PFSK-1 (cell line): ENCODE results near the gene FUOM.

Experiments used
- POLR2AphosphoS5 ChIP-seq: IDR thresholded peaks from 2 replicates; pipeline ENCODE4 v1.6.1; 2012; ENCODE audit warnings: low read depth, mild to moderate bottlenecking, control low read depth, low read length, moderate library complexity
- TAF1 ChIP-seq: IDR thresholded peaks from 2 replicates; pipeline ENCODE4 v1.6.1; 2012; ENCODE audit warnings: low read length, control low read depth, borderline replicate concordance; ENCODE audit not compliant: insufficient read depth
- TF ChIP-seq, protein P1 (sequence below), 2 experiments: IDR thresholded peaks; 2 replicates each; pipeline versions ENCODE4 v1.6.1 to v1.8.0; 2011 to 2012; ENCODE audit warnings: low read depth in 2 of 2, low read length in 2 of 2, control low read depth in 1 of 2, inconsistent platforms in 1 of 2, mild to moderate bottlenecking in 1 of 2, moderate library complexity in 1 of 2; ENCODE audit not compliant: insufficient read depth in 1 of 2

DNA sequence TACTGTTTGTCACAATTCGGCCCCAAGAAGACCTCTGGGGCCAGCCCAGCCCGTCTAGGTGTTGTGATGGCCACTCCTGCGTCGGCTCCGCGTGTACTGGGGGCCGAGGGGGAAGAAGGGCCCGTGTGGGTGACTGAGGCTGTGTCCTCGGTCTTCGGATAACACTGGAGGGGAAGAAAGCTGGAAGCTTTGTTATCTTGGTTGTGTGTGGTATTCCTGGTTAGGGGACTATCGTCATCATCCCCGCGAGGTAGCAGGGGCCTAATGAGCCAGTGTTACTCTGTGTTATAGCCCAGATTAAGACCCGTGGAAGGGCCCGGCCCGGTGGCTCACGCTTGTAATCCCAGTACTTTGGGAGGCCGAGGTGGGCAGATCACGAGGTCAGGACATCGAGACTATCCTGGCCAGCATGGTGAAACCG, 37.0 kb upstream of the FUOM start:
- TF ChIP-seq POLR2AphosphoS5 (no peak), TAF1 (no peak)
- TF ChIP-seq, protein P1, sequence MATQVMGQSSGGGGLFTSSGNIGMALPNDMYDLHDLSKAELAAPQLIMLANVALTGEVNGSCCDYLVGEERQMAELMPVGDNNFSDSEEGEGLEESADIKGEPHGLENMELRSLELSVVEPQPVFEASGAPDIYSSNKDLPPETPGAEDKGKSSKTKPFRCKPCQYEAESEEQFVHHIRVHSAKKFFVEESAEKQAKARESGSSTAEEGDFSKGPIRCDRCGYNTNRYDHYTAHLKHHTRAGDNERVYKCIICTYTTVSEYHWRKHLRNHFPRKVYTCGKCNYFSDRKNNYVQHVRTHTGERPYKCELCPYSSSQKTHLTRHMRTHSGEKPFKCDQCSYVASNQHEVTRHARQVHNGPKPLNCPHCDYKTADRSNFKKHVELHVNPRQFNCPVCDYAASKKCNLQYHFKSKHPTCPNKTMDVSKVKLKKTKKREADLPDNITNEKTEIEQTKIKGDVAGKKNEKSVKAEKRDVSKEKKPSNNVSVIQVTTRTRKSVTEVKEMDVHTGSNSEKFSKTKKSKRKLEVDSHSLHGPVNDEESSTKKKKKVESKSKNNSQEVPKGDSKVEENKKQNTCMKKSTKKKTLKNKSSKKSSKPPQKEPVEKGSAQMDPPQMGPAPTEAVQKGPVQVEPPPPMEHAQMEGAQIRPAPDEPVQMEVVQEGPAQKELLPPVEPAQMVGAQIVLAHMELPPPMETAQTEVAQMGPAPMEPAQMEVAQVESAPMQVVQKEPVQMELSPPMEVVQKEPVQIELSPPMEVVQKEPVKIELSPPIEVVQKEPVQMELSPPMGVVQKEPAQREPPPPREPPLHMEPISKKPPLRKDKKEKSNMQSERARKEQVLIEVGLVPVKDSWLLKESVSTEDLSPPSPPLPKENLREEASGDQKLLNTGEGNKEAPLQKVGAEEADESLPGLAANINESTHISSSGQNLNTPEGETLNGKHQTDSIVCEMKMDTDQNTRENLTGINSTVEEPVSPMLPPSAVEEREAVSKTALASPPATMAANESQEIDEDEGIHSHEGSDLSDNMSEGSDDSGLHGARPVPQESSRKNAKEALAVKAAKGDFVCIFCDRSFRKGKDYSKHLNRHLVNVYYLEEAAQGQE (IDR thresholded peaks at IDR 0.05; ENCODE audit: insufficient read depth in 1 of 2, low read depth in 2 of 2, low read length in 2 of 2): no peak
